ENCODE data around the gene TPR.
"Not testable (repeated sequence)": the region's sequence is repeated elsewhere in the genome, so short reads cannot be mapped to it uniquely, and the experiment has no call there.

Gene TPR

DNA sequence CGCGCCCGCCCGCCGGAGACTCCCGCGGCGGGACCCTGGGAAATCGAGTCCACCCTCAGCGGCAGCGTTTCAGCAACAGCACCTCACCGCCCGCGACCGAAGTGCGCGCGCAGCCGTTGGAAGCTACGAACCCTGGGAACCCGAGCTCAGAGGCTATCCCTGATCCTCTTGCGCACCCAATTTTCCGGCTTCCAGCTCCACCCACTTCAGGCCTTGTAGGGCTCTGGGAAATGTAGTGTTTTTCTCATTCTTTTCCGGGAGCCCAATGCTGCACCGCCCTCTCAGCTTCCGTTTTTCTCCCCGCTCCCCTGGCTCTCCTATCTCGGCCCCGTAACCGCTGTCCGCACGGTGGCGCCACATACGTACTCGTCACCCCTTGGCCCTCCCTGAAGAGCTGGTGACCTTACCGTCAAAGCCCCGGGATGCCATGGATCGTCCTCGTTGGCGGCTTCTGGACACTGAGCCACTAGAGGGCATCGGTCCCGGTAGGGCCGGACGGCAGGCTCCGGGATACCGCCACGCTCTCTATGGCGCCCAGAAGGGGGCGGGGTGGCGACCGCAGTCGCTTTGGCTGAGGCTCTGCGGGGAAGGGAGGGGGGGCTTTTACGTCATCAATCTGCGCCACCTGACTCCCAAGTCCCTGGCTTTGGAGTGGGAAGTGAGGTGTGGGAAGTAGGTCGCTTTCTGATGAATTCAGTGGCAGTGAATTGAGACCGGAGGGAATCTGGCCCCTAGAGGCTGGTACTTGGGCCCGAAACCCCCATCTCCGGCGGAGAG, at the start of gene TPR, which contains the start of gene ODR4:
TSS of gene TPR (minus strand) at position 102 of the 777 bp plus-strand sequence. CDS start 225 bp downstream, outside the sequence.
TSS of gene ODR4 (plus strand) at position 687 of the 777 bp plus-strand sequence. CDS start 3,948 bp downstream, outside the sequence.
- DNase-seq (ENCODE audit: low read depth) = peak; percentile 92

DNA sequence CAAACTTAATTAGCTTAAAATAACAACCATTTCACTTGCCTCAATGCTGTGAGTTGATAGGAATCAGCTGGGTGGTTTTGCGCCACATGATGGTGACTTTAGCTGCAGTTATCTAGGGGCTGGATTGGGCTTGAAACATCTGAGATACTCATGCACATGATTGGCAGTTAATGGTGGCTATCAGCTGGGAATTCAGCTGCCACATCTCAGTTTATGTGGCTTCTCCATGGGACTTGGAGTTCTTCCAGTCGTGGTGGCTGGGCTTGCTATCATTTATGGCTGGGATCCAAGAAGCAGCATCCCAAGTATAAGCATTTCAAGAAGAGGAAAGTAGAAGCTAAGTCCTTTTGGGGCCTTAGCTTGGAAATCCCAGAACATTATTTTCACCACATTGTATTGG, 49.5 kb upstream of the TPR start:
- DNase-seq (ENCODE audit: low read depth) = no peak

- no peak for DNase-seq (ENCODE audit: low read depth)
Observed at GRCh38 chr1:186421446-186421845, 46.4 kb upstream of the TPR start.

DNA sequence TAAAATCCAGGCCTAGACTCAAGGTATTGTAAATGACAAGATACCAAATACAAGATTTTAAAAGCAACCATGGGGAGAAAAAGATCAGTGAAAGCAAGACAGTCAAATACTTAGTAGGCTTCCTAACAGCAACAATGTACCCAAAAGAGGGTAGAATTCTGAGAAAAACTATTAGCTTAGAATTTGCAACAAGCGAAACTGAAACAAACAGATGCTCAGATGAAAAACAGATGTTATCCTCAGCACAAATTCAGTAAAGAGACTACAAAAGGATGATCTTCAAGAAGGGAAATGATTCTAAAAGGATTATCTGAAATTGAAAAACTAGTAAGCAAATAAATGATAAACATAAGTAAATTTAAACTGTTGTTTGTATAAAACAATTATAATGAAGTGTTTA, 45.9 kb upstream of the TPR start:
- no peak for DNase-seq (ENCODE audit: low read depth)

- DNase-seq (ENCODE audit: low read depth) = no peak
Observed at GRCh38 chr1:186420311-186420710, 45.3 kb upstream of the TPR start.

- DNase-seq (ENCODE audit: low read depth) = no peak
Observed at GRCh38 chr1:186418503-186418902, 43.5 kb upstream of the TPR start.

DNA sequence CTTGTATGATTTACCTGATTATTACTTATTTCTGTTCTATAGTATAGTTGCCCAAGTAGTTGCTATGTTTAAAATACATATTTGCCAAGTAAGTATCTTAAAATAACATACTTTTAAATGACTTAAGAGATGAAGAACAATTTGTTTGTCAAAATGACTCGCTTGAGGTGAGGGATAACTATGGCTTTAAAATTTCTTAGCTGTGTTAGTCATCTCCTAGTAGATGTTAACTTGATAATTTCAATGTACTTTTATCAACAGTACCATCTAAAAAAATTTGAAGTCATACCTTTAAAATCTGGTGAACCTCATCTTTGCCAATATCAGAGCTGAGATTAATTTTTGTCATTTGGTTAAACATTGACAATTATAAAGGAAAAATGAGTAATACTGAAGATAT, 38.3 kb upstream of the TPR start:
- no peak for DNase-seq (ENCODE audit: low read depth)

DNA sequence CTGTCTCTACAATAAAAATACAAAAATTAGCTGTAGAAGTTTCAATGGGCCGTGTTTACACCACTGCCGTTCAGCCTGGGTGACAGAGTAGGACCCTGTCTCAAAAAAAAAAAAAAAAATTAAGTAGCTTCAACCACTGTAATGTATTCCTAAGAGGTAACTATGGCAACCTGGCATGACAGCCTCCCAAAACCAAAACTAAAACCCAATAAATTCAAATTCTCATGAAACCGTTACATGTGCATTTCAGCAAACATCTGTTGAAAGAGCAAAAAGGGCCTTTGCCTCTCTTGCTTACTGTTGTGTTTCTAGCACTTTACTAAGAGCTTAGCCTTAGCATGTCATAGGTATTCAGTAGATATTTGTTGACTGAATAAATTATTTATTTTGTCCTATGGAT, 34.0 kb upstream of the TPR start:
- no peak for DNase-seq (ENCODE audit: low read depth)

DNA sequence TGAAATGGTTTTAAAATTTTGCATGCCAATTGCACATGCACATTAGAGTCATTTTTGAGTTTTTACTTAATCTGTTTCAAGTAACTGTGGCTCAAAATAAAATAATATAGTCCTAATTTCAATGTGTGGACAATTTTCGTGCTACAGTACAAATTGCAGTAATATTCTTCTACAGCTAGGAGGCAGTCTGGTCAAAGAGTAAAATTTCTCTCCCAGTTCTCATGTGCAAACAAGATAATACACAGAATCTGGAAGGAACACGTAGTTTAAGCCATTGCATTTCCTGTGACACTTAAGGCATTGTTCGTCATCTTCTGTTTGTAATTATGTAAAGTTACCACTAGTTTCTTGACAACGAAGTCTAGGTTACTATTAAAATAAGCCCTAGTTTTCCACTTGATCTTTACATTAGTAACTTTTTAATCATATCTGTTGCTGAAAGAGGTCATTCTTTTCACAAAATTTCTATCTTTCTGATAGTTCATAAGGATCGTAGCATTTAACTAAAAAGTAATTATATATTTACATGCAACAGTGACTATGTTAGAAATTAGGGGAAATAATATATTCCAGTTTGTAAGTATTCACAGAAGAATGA, 29.5 kb upstream of the TPR start:
- DNase-seq (ENCODE audit: low read depth) = no peak

GRCh38 chr1:186403632-186404031, 28.6 kb upstream of the TPR start:
- DNase-seq (ENCODE audit: low read depth) = no peak

DNA sequence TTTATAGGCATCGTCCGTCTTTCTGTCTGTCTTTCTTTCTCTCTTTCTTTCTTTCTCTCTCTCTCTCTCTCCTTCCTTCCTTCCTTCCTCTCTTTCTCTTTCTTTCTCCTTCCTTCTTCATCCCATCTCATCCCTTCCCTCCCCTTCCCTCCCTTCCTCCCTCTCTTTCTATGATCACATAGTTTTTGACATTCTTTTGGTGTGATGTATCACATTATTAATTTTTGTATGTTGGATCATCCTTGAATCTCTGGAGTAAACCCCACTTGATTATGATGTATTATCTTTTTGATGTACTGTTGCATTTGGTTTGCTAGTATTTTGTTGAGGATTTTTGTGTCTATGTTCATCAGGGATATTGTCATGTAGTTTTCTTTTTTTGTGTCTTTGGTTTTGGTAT, 26.4 kb upstream of the TPR start:
- DNase-seq (ENCODE audit: low read depth) = not testable (repeated sequence)

DNA sequence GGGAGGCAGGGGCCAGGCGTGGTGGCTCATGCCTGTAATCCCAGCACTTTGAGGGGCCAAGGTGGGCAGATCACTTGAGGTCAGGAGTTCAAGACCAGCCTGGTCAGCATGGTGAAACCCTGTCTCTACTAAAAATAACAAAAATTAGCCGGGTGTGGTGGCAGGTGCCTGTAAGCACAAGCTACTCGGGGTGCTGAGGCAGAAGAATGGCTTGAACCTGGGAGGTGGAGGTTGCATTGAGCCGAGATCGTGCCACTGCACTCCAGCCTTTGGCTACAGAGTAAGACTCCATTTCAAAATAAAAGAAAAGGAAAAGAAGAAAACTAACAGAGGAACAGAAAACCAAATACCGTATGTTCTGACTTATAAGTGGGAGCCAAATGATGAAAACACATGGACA, 17.7 kb upstream of the TPR start:
- not testable (repeated sequence) for DNase-seq (ENCODE audit: low read depth)

GRCh38 chr1:186391841-186392240, 16.8 kb upstream of the TPR start:
- DNase-seq (ENCODE audit: low read depth) = no peak

- DNase-seq (ENCODE audit: low read depth) = no peak
Observed at GRCh38 chr1:186390925-186391324, 15.9 kb upstream of the TPR start.

- no peak for DNase-seq (ENCODE audit: low read depth)
Observed at GRCh38 chr1:186386725-186387383, 11.8 kb upstream of the TPR start.

DNA sequence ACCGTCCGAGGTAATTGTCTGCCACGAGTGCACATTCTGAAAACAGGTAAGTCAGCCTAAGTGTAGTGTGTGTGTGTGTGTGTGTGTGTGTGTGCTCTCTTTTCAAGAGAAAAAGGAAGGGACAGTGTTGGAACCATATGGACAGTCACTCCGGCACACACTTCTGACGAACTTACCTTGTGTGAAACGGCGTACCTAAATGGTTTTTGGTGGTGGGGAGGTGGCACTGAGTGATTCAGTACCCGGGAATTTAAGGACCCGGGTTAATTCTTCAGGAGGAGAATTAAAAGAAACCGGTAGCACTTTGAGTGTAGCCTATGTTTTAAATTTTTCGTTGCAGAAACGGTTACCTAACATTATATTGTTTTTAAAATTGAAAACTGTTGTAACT, 871 bp upstream of the TPR start:
- DNase-seq (ENCODE audit: low read depth) = no peak

- no peak for DNase-seq (ENCODE audit: low read depth)
Observed at GRCh38 chr1:186374303-186375151, 526 bp downstream of the TPR start.

DNA sequence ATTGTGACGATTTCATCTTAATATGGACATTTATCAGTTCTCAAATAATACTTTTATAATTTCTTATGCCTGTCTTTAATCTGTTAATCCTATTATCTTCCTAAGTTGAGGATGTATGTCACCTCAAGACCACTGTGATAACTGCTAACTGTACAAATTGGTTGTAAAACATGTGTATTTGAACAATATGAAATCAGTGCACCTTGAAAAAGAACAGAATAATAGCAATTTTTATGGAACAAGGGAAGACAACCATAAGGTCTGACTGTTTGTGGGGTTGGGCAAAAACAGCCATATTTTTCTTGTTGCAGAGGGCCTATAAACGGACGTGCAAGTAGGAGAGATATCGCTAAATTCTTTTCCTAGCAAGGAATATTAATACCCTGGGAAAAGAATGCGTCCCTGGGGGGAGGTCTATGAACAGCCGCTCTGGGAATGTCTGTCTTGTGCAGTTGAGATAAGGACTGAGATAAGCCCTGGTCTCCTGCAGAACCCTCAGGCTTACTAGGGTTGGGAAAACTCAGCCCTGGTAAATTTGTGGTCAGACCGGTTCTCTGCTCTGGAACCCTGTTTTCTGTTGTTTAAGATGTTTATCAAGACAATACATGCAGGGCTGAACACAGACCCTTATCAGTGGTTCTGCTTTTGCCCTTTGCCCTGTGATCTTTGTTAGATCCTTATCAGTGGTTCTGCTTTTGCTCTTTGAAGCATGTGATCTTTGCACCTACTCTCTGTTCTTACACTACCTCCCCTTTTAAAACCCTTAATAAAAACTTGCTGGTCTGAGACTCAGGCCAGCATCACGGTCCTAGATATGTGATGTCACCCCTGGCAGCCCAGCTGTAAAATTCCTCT, 27.0 kb downstream of the TPR start:
- DNase-seq (ENCODE audit: low read depth) = not testable (repeated sequence)

DNA sequence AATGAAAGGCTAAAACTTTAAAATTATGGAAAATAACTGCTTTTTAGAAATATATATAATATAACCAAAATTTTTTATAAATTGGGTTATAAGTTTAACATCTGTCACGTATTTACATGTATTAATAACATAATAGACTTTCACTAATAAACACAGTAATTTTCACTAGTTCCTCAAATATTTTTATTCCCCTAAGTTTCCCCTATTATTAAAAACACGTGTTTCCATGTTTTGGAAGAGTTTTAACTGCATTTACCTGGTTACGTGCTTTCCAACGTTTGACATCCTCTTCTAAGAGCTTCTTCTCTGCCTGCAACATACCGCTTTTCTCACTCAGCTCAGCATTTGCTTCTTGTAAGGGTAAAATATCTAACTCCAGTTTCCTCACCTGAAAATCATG, 34.3 kb downstream of the TPR start:
- DNase-seq (ENCODE audit: low read depth) = no peak

- DNase-seq (ENCODE audit: low read depth) = no peak
Observed at GRCh38 chr1:186337554-186337953, 37.5 kb downstream of the TPR start.

DNA sequence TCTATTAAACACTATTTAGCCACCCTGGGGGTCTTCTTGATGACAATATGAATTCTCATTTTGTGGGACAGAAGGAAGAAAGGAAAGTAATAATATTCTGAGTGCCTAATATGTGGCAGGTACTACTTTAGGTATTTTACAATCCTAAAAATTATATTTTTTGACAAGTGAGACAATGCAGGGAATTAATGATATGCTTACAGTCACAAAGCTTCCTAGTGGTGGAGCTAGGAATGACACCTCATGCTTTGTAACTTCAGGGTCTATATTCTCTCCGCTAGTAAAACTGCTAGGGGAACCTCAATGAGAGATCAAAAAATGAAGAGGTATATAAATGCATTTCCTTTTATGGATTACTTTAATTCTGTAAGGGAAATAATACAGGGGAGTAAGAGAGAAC, 44.3 kb downstream of the TPR start:
- no peak for DNase-seq (ENCODE audit: low read depth)

Data from activated T-cell treated with anti-CD3 and anti-CD28 coated beads for 48 hours (primary cell).